Measurements from ENCODE around the gene ZNG1C.
"Not testable (repeated sequence)": the region's sequence is repeated elsewhere in the genome, so short reads cannot be mapped to it uniquely, and the experiment has no call there.

DNA sequence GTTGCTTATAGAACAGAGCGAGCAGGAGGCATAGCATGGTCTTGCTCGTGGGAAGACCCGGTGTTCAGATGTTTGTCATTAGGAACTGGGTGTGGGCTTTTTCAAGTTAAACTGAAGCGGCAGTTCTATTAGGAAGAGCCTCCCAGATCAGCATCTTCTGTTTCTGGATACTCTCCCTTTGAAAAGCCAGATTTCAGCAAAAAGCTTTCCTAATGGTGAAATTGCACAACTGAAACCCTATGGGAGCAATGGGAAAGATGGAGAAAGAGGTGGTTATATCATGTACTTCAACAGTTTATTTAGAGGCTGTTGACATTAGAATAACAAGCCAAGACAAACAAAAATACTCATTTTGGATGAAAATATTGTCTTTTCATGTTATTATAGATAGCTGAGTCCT, 102.2 kb downstream of the ZNG1C start:
- TF ChIP-seq, protein P1, sequence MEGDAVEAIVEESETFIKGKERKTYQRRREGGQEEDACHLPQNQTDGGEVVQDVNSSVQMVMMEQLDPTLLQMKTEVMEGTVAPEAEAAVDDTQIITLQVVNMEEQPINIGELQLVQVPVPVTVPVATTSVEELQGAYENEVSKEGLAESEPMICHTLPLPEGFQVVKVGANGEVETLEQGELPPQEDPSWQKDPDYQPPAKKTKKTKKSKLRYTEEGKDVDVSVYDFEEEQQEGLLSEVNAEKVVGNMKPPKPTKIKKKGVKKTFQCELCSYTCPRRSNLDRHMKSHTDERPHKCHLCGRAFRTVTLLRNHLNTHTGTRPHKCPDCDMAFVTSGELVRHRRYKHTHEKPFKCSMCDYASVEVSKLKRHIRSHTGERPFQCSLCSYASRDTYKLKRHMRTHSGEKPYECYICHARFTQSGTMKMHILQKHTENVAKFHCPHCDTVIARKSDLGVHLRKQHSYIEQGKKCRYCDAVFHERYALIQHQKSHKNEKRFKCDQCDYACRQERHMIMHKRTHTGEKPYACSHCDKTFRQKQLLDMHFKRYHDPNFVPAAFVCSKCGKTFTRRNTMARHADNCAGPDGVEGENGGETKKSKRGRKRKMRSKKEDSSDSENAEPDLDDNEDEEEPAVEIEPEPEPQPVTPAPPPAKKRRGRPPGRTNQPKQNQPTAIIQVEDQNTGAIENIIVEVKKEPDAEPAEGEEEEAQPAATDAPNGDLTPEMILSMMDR (conservative IDR thresholded peaks at IDR 0.05): not testable (repeated sequence)
- not testable (repeated sequence) for TF ChIP-seq ZFX (IDR thresholded peaks at IDR 0.05)
